Measurements from ENCODE around the gene LRRN4.

GRCh38 chr20:6041808-6042265 lies 12.0 kb downstream of the LRRN4 start:
- TF ChIP-seq REST (IDR thresholded peaks at IDR 0.05; ENCODE audit: insufficient read depth in 1 of 2, low read depth in 2 of 2, low read length in 2 of 2) (no peak), TAF1 (IDR thresholded peaks at IDR 0.05; ENCODE audit: borderline replicate concordance, insufficient read depth, low read length) (no peak)

Measured in PFSK-1 (cell line).